Endodermal cell (in vitro differentiated cells): Measurements from ENCODE around the gene ST8SIA1. TPM values are rescaled to one million over a fixed set of nuclear protein-coding genes. Genes with fewer than 3 reads are reported as not detected.

ENCODE experiments used
- DNase-seq: peaks from one replicate; pipeline ENCODE4 v3.0.0-alpha.2; 2017
- H3K27ac ChIP-seq: 2 replicates; pipeline ENCODE4 v1.5.1; 2013; ENCODE audit warnings: mild to moderate bottlenecking, low read depth, low read length, moderate library complexity
- H3K27me3 ChIP-seq: 2 replicates; pipeline ENCODE4 v1.6.1; 2013; ENCODE audit warnings: mild to moderate bottlenecking, low read length, moderate library complexity; ENCODE audit not compliant: insufficient read depth, control insufficient read depth, poor library complexity, severe bottlenecking
- H3K36me3 ChIP-seq: 2 replicates; pipeline ENCODE4 v1.7.0; 2013; ENCODE audit warnings: mild to moderate bottlenecking, low read length, moderate library complexity; ENCODE audit not compliant: control insufficient read depth, insufficient read depth
- H3K4me1 ChIP-seq: one replicate; pipeline ENCODE4 v1.7.0; 2013; ENCODE audit warnings: low read length; ENCODE audit not compliant: control insufficient read depth, insufficient read depth
- H3K4me3 ChIP-seq: 2 replicates; pipeline ENCODE4 v1.5.1; 2013; ENCODE audit warnings: mild to moderate bottlenecking, low read length, moderate library complexity
- H3K9ac ChIP-seq: 2 replicates; pipeline ENCODE4 v1.6.1; 2013; ENCODE audit warnings: mild to moderate bottlenecking, low read length, moderate library complexity; ENCODE audit not compliant: poor library complexity, severe bottlenecking; ENCODE audit errors: extremely low read depth
- H3K9me3 ChIP-seq: 2 replicates; pipeline ENCODE4 v1.6.1; 2013; ENCODE audit warnings: mild to moderate bottlenecking, low read length, moderate library complexity; ENCODE audit not compliant: control insufficient read depth
- H3K27ac Mint-ChIP-seq: 2 replicates; pipeline ENCODE4 v1.8.0; 2020; ENCODE audit warnings: mixed read lengths
- H3K27me3 Mint-ChIP-seq: 2 replicates; pipeline ENCODE4 v1.8.0; 2021; ENCODE audit warnings: mild to moderate bottlenecking, mixed read lengths; ENCODE audit not compliant: insufficient read depth
- H3K36me3 Mint-ChIP-seq: 2 replicates; pipeline ENCODE4 v1.8.0; 2020; ENCODE audit warnings: low read depth, mixed read lengths
- H3K4me1 Mint-ChIP-seq: 2 replicates; pipeline ENCODE4 v1.8.0; 2020; ENCODE audit warnings: mixed read lengths
- H3K4me3 Mint-ChIP-seq: 2 replicates; pipeline ENCODE4 v1.8.0; 2020; ENCODE audit warnings: mild to moderate bottlenecking, moderate library complexity, mixed read lengths
- H3K9me3 Mint-ChIP-seq: 2 replicates; pipeline ENCODE4 v1.8.0; 2020; ENCODE audit warnings: mild to moderate bottlenecking, mixed read lengths
- CTCF ChIP-seq: fragments of 200-600 bp; sonication (generic); conservative IDR thresholded peaks from 2 replicates; pipeline ENCODE4 v1.5.0; 2021; ENCODE audit warnings: antibody characterized with exemption, mild to moderate bottlenecking
- WGBS, 2 experiments: methylation state at CpG; one replicate each; pipeline versions ENCODE4 v1.1.5 to v1.1.7; 2013; ENCODE audit warnings: missing lambda C conversion rate in 2 of 2, mixed read lengths in 1 of 2; ENCODE audit not compliant: insufficient coverage in 1 of 2, insufficient read length in 1 of 2; 5-methylcytosine and 5-hydroxymethylcytosine counted together
- total RNA-seq, 2 donors: library from RNA; stranded (reverse); fragmentation: NEBNext Ultra II Directional in 1 of 2; extraction: Animal tissue kit (Norgen Biotek cat#: 25700) in 1 of 2; gene quantifications; 2 replicates in 1 of 2; 3 replicates in 1 of 2; pipeline ENCODE4 v1.2.1, GENCODE V29; 2021

Gene ST8SIA1
- total RNA-seq, 2 donors from 2014 or later = 11.2 to 13.3 TPM

- Mint-ChIP-seq H3K27me3 (no peaks in the 10 kb centered on the region), H3K27ac (no peak overlapping the region), H3K4me1 (peaks cover 6% of the 10 kb centered on the region), H3K9me3 (no peaks in the 10 kb centered on the region), H3K4me3 (no peak overlapping the region), H3K36me3 (no peaks in the 10 kb centered on the region)
- Histone ChIP-seq H3K27me3 (no peaks in the 10 kb centered on the region), H3K4me1 (no peaks in the 10 kb centered on the region), H3K27ac (peak overlapping the region; percentile 38), H3K36me3 (no peaks in the 10 kb centered on the region), H3K9me3 (no peaks in the 10 kb centered on the region), H3K9ac (no peak overlapping the region), H3K4me3 (no peak overlapping the region)
- WGBS, 2 experiments = 93% methylated on average over 2 of the region's 2 CpGs; no CpG with 5 or more reads in 1 of the 2 experiments
- no peak for DNase-seq
- TF ChIP-seq CTCF = no peak
Observed at GRCh38 chr12:22229652-22230279, 104.7 kb downstream of the ST8SIA1 start.

- no peak for DNase-seq
- peaks cover 6% of the 10 kb centered on the region for H3K4me1 Mint-ChIP-seq
- no peaks in the 10 kb centered on the region for H3K27me3 ChIP-seq
Observed at GRCh38 chr12:22228022-22228875, 106.3 kb downstream of the ST8SIA1 start.

GRCh38 chr12:22223356-22223755 lies 111.2 kb downstream of the ST8SIA1 start:
- Mint-ChIP-seq H3K36me3 (no peaks in the 10 kb centered on the region), H3K27me3 (no peaks in the 10 kb centered on the region), H3K4me3 (no peak overlapping the region), H3K9me3 (no peaks in the 10 kb centered on the region), H3K4me1 (peaks cover 2% of the 10 kb centered on the region), H3K27ac (no peak overlapping the region)
- H3K27me3 ChIP-seq = no peaks in the 10 kb centered on the region
- DNase-seq = no peak
- TF ChIP-seq CTCF = no peak
- 61 to 86% methylated on average over 3 to 4 of the region's 4 CpGs for WGBS, 2 experiments
- H3K9ac ChIP-seq = no peak overlapping the region
- no peak overlapping the region for H3K4me3 ChIP-seq
- H3K4me1 ChIP-seq = no peaks in the 10 kb centered on the region
- H3K9me3 ChIP-seq = no peaks in the 10 kb centered on the region
- H3K36me3 ChIP-seq = no peaks in the 10 kb centered on the region
- H3K27ac ChIP-seq = no peak overlapping the region

More at GRCh38 chr12:22228022-22228875, 106.3 kb downstream of the ST8SIA1 start:
- H3K9ac ChIP-seq = no peak overlapping the region
- no peak overlapping the region for H3K4me3 Mint-ChIP-seq
- H3K36me3 ChIP-seq = no peaks in the 10 kb centered on the region
- no peak overlapping the region for H3K27ac Mint-ChIP-seq
- no peaks in the 10 kb centered on the region for H3K4me1 ChIP-seq
- H3K36me3 Mint-ChIP-seq = no peaks in the 10 kb centered on the region
- H3K27ac ChIP-seq = no peak overlapping the region
- 87 to 100% methylated on average over 1 to 2 of the region's 2 CpGs for WGBS, 2 experiments
- no peak for TF ChIP-seq CTCF
- no peaks in the 10 kb centered on the region for H3K9me3 Mint-ChIP-seq
- no peak overlapping the region for H3K4me3 ChIP-seq
- H3K27me3 Mint-ChIP-seq = no peaks in the 10 kb centered on the region
- no peaks in the 10 kb centered on the region for H3K9me3 ChIP-seq
